Testis (tissue), 2 donors: ENCODE results near the gene BRSK2.

Source experiments
- POLR2A ChIP-seq: fragments of 450-650 bp; IDR thresholded peaks from one replicate; pipeline ENCODE4 v1.6.1; 2017; ENCODE audit warnings: antibody characterized with exemption, mild to moderate bottlenecking, moderate library complexity
- TF ChIP-seq, protein P1 (sequence below), 3 experiments: fragments of 450-650 bp in 2 of 3; fragments of 200-600 bp in 1 of 3; sonication (generic) in 1 of 3; IDR thresholded peaks; one replicate each; pipeline ENCODE4 v1.5.1; 2016 to 2019; ENCODE audit warnings: antibody characterized with exemption in 3 of 3, mild to moderate bottlenecking in 2 of 3, moderate library complexity in 1 of 3

DNA sequence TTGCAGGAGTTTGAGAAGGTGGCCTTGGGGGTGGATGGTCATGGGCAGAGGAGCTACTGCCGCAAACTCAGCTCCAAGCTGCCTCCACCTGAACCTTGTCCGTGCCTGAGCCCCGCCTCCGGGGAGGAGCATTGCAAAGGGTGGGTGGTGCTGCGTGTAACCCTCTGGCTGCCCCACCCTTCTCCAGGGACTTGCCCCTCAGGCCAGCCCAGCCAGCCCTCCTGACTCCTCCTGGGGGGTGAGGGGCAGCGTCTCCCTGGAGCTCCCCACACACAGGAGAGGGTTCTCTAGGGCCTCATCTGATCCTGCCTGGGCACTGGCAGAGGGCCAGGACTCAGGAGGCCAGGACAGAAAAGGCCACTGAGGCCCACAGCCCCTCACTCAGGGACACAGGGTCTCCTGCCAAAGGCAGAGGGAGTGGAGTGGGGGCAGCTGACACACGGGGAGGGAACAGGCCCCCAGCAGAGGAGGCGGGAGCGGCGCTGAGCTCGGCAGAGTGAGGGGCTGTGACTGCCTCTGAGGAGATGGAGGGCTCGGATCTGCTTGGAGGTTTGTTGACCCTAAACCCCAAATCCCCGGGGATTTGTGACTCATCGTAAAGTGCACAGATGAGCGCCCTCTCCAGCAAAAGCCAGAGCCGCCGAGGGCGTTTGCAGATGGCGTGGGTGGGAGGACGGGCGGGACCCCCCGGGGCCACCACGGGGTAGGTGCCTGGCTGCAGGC, 12.8 kb downstream of the BRSK2 start:
- TF ChIP-seq, protein P1, sequence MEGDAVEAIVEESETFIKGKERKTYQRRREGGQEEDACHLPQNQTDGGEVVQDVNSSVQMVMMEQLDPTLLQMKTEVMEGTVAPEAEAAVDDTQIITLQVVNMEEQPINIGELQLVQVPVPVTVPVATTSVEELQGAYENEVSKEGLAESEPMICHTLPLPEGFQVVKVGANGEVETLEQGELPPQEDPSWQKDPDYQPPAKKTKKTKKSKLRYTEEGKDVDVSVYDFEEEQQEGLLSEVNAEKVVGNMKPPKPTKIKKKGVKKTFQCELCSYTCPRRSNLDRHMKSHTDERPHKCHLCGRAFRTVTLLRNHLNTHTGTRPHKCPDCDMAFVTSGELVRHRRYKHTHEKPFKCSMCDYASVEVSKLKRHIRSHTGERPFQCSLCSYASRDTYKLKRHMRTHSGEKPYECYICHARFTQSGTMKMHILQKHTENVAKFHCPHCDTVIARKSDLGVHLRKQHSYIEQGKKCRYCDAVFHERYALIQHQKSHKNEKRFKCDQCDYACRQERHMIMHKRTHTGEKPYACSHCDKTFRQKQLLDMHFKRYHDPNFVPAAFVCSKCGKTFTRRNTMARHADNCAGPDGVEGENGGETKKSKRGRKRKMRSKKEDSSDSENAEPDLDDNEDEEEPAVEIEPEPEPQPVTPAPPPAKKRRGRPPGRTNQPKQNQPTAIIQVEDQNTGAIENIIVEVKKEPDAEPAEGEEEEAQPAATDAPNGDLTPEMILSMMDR (IDR thresholded peaks at IDR 0.05): no peak
- no peak for TF ChIP-seq POLR2A
